Measurements from ENCODE around the gene OR8G5.

GRCh38 chr11:124256076-124256475, at the start of gene OR8G5:
- TF ChIP-seq CTCF (conservative IDR thresholded peaks at IDR 0.05; ENCODE audit: low read depth, low read length) (no peak), EZH2 (IDR thresholded peaks at IDR 0.05; ENCODE audit: low read length, unreplicated experiment) (no peak), EZH2phosphoT487 (IDR thresholded peaks at IDR 0.05; ENCODE audit: borderline replicate concordance, low read length) (no peak)

Data from PC-3 (cell line).